Measurements from ENCODE around the gene NOL4L.

Gene NOL4L

GRCh38 chr20:32517914-32518592 lies 67.1 kb downstream of the NOL4L start:
- Histone ChIP-seq H3K36me3 (no peaks in the 10 kb centered on the region), H3K4me1 (ENCODE audit: control insufficient read depth in 1 of 2, insufficient read depth in 1 of 2, low read depth in 1 of 2, low read length in 1 of 2) (peaks cover 41 to 42% of the 10 kb centered on the region in 2 experiments)

GRCh38 chr20:32517518-32517873 lies 67.6 kb downstream of the NOL4L start:
- Histone ChIP-seq H3K4me1 (ENCODE audit: control insufficient read depth in 1 of 2, insufficient read depth in 1 of 2, low read depth in 1 of 2, low read length in 1 of 2) (peaks cover 44% of the 10 kb centered on the region in 2 experiments), H3K27ac (no peak overlapping the region)

More at GRCh38 chr20:32517914-32518592, 67.1 kb downstream of the NOL4L start:
- Histone ChIP-seq H3K9me3 (no peaks in the 10 kb centered on the region), H3K27ac (no peak overlapping the region), H3K4me3 (ENCODE audit: low read depth in 1 of 2, low read length in 1 of 2) (no peak overlapping the region), H3K27me3 (no peaks in the 10 kb centered on the region)
- TF ChIP-seq CTCF (IDR thresholded peaks at IDR 0.05) = no peak

GRCh38 chr20:32516583-32517517 lies 68.3 kb downstream of the NOL4L start:
- Histone ChIP-seq H3K27ac (no peak overlapping the region), H3K9me3 (no peaks in the 10 kb centered on the region), H3K27me3 (no peaks in the 10 kb centered on the region), H3K36me3 (no peaks in the 10 kb centered on the region), H3K4me1 (ENCODE audit: control insufficient read depth in 1 of 2, insufficient read depth in 1 of 2, low read depth in 1 of 2, low read length in 1 of 2) (peaks cover 44% of the 10 kb centered on the region in 2 experiments), H3K4me3 (ENCODE audit: low read depth in 1 of 2, low read length in 1 of 2) (no peak overlapping the region)
- no peak for TF ChIP-seq CTCF (IDR thresholded peaks at IDR 0.05)

More at GRCh38 chr20:32517518-32517873, 67.6 kb downstream of the NOL4L start:
- Histone ChIP-seq H3K36me3 (no peaks in the 10 kb centered on the region), H3K4me3 (ENCODE audit: low read depth in 1 of 2, low read length in 1 of 2) (no peak overlapping the region), H3K9me3 (no peaks in the 10 kb centered on the region), H3K27me3 (no peaks in the 10 kb centered on the region)
- TF ChIP-seq CTCF (IDR thresholded peaks at IDR 0.05) = no peak

- H3K4me3 ChIP-seq (ENCODE audit: low read depth in 1 of 2, low read length in 1 of 2) = no peak overlapping the region
- TF ChIP-seq CTCF (IDR thresholded peaks at IDR 0.05) = no peak
- no peaks in the 10 kb centered on the region for H3K27me3 ChIP-seq
- no peaks in the 10 kb centered on the region for H3K36me3 ChIP-seq
- H3K9me3 ChIP-seq = no peaks in the 10 kb centered on the region
- H3K27ac ChIP-seq = no peak overlapping the region
- H3K4me1 ChIP-seq (ENCODE audit: control insufficient read depth in 1 of 2, insufficient read depth in 1 of 2, low read depth in 1 of 2, low read length in 1 of 2) = peaks cover 46 to 50% of the 10 kb centered on the region in 2 experiments
Observed at GRCh38 chr20:32515631-32516101, 69.5 kb downstream of the NOL4L start.

- H3K4me1 ChIP-seq (ENCODE audit: control insufficient read depth in 1 of 2, insufficient read depth in 1 of 2, low read depth in 1 of 2, low read length in 1 of 2) = peaks cover 46 to 59% of the 10 kb centered on the region in 2 experiments
- H3K4me3 ChIP-seq (ENCODE audit: low read depth in 1 of 2, low read length in 1 of 2) = no peak overlapping the region
- no peaks in the 10 kb centered on the region for H3K27me3 ChIP-seq
- no peak overlapping the region for H3K27ac ChIP-seq
- no peaks in the 10 kb centered on the region for H3K9me3 ChIP-seq
- no peak for TF ChIP-seq CTCF (IDR thresholded peaks at IDR 0.05)
- no peaks in the 10 kb centered on the region for H3K36me3 ChIP-seq
Observed at GRCh38 chr20:32514760-32515159, 70.4 kb downstream of the NOL4L start.
